ENCODE results near the gene VIL1. TPM values are rescaled to one million over a fixed set of nuclear protein-coding genes. Genes with fewer than 3 reads are reported as not detected.

VIL1 gene
- total RNA-seq, 1 experiment from 2014 or later: 0.26 TPM

DNA sequence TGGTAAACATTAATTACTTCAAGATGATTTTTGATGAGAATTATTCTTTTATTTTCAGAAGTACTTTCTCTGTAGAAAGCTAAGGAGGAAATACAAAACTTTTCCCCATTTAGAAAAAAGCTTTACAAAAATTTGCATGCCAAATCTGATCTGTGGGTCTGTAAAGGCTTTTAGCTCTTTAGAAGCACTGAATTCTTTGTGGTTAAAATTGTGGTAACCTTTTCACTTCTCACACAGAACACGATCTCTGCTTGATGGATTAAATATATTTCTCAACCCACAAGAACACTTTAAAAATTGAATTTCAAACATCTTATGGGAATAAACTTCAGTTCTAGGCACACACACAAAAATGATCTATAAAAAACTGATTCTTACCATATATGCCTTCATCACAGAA lies 63.7 kb downstream of the VIL1 start:
- POLR2A ChIA-PET (ENCODE audit: unreplicated experiment): no interaction called here
- no peaks in the 10 kb centered on the region for H4K20me1 ChIP-seq (ENCODE audit: low read length)
- H3K4me2 ChIP-seq (ENCODE audit: low read length): no peak overlapping the region
- no peak overlapping the region for H3K27ac ChIP-seq (ENCODE audit: low read length)
- ATAC-seq (no peak), DNase-seq (no peak)
- BruUV-seq (replicated peaks): no TSS peak
- no peaks in the 10 kb centered on the region for H3K79me2 ChIP-seq (ENCODE audit: low read length)
- intact Hi-C loops (cut with micrococcal nuclease): no loop called here
- no peak overlapping the region for H2AFZ ChIP-seq (ENCODE audit: low read length)
- H3K9me2 ChIP-seq (replicated peaks; ENCODE audit: low read length): no peaks in the 10 kb centered on the region
- no peak for TF ChIP-seq EZH2phosphoT487 (IDR thresholded peaks at IDR 0.05; ENCODE audit: borderline replicate concordance, low read length)
- no peak for TF ChIP-seq EZH2 (IDR thresholded peaks at IDR 0.05; ENCODE audit: low read length, unreplicated experiment)
- TF ChIP-seq, protein P1, sequence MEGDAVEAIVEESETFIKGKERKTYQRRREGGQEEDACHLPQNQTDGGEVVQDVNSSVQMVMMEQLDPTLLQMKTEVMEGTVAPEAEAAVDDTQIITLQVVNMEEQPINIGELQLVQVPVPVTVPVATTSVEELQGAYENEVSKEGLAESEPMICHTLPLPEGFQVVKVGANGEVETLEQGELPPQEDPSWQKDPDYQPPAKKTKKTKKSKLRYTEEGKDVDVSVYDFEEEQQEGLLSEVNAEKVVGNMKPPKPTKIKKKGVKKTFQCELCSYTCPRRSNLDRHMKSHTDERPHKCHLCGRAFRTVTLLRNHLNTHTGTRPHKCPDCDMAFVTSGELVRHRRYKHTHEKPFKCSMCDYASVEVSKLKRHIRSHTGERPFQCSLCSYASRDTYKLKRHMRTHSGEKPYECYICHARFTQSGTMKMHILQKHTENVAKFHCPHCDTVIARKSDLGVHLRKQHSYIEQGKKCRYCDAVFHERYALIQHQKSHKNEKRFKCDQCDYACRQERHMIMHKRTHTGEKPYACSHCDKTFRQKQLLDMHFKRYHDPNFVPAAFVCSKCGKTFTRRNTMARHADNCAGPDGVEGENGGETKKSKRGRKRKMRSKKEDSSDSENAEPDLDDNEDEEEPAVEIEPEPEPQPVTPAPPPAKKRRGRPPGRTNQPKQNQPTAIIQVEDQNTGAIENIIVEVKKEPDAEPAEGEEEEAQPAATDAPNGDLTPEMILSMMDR (conservative IDR thresholded peaks at IDR 0.05; ENCODE audit: low read depth, low read length): no peak
- H3K36me3 ChIP-seq (ENCODE audit: low read depth, low read length): peaks cover 22% of the 10 kb centered on the region; the same call in 1 of the 2 replicates
- CTCF ChIA-PET: no interaction called here
- H3K9ac ChIP-seq (ENCODE audit: low read length): no peak overlapping the region
- no peak overlapping the region for H3K4me3 ChIP-seq (ENCODE audit: low read length)
- H3K9me3 ChIP-seq (ENCODE audit: low read length): no peaks in the 10 kb centered on the region
- no peaks in the 10 kb centered on the region for H3K4me1 ChIP-seq (ENCODE audit: insufficient read depth, low read length)
- no peaks in the 10 kb centered on the region for H3F3A ChIP-seq (ENCODE audit: low read length, unreplicated experiment)
- no peaks in the 10 kb centered on the region for H3K27me3 ChIP-seq (ENCODE audit: low read length)

DNA sequence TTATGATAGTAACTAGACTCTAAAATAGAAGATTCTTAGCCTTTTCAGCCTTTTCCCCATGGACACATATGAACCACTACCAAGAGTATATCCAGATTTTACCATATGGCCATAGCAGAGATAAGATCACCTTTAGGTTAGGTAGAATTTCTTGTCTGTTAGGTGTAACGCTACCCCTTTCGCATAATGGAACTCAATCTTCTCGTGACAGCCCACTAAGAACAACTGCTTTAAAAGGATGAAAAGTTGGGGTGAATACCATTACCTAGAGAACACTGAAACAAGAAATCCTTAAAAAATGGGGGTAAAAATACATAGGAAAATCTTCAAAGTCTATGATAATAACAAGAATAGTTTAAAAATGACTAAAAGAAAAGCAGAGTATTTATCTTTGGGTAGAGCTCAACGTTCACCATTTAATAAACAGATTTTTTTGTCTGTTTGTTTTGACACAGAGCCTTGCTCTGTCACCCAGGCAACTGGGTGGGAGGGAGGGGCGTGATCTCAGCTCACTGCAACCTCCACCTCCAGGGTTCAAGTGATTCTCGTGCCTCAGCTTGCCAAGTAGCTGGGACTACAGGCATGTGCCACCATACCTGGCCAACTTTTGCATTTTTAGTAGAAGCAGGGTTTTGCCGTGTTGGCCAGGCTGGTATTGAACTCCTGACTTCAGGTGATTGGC lies 67.2 kb downstream of the VIL1 start:
- intact Hi-C loops (cut with micrococcal nuclease): no loop called here
- Histone ChIP-seq H3K36me3 (ENCODE audit: low read depth, low read length) (peaks cover 17% of the 10 kb centered on the region; the same call in 1 of the 2 replicates), H3K4me1 (ENCODE audit: insufficient read depth, low read length) (no peaks in the 10 kb centered on the region), H3K27me3 (ENCODE audit: low read length) (no peaks in the 10 kb centered on the region), H4K20me1 (ENCODE audit: low read length) (no peaks in the 10 kb centered on the region), H3K27ac (ENCODE audit: low read length) (no peak overlapping the region), H3K9ac (ENCODE audit: low read length) (no peak overlapping the region), H3K9me2 (replicated peaks; ENCODE audit: low read length) (no peaks in the 10 kb centered on the region), H3K79me2 (ENCODE audit: low read length) (no peaks in the 10 kb centered on the region), H3F3A (ENCODE audit: low read length, unreplicated experiment) (no peaks in the 10 kb centered on the region), H2AFZ (ENCODE audit: low read length) (no peak overlapping the region), H3K9me3 (ENCODE audit: low read length) (no peaks in the 10 kb centered on the region), H3K4me3 (ENCODE audit: low read length) (no peak overlapping the region), H3K4me2 (ENCODE audit: low read length) (no peak overlapping the region)
- ATAC-seq: no peak
- ChIA-PET POLR2A (ENCODE audit: unreplicated experiment) (no interaction called here), CTCF (no interaction called here)
- BruUV-seq (replicated peaks): no TSS peak
- DNase-seq: no peak
- TF ChIP-seq, protein P1 (conservative IDR thresholded peaks at IDR 0.05; ENCODE audit: low read depth, low read length): no peak
- TF ChIP-seq EZH2phosphoT487 (IDR thresholded peaks at IDR 0.05; ENCODE audit: borderline replicate concordance, low read length): no peak
- TF ChIP-seq EZH2 (IDR thresholded peaks at IDR 0.05; ENCODE audit: low read length, unreplicated experiment): no peak

DNA sequence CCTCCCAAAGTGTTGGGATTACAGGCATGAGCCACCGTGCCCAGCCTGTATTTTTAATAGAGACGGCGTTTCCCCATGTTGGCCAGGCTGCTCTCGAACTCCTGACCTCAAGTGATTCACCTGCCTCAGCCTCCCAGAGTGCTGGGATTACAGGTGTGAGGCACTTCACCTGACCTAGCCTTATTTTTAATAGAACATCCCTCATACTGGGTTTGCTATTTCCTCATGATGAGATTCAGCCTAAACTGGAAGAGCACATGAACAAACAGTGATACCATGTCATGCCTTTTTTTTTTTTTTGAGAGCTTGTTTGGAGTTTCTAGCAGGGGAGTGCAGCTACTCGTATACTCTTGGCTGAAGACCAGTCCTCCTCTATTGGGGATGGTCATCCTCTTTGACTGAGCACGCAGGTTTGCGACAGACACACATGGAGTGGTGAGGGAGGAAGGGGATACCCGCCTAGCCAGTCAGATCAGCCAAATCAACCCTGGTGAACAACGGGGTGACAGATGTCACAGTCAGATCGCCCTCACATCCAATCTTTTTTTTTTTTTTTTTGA lies 81.7 kb downstream of the VIL1 start:
- no peak overlapping the region for H3K9ac ChIP-seq (ENCODE audit: low read length)
- H3K9me3 ChIP-seq (ENCODE audit: low read length): no peaks in the 10 kb centered on the region
- DNase-seq (no peak), ATAC-seq (no peak)
- intact Hi-C loops (cut with micrococcal nuclease): no loop called here
- H3K9me2 ChIP-seq (replicated peaks; ENCODE audit: low read length): no peaks in the 10 kb centered on the region
- H4K20me1 ChIP-seq (ENCODE audit: low read length): no peaks in the 10 kb centered on the region
- TF ChIP-seq EZH2phosphoT487 (IDR thresholded peaks at IDR 0.05; ENCODE audit: borderline replicate concordance, low read length): no peak
- no peak for TF ChIP-seq EZH2 (IDR thresholded peaks at IDR 0.05; ENCODE audit: low read length, unreplicated experiment)
- TF ChIP-seq, protein P1 (conservative IDR thresholded peaks at IDR 0.05; ENCODE audit: low read depth, low read length): no peak
- H3K4me1 ChIP-seq (ENCODE audit: insufficient read depth, low read length): no peaks in the 10 kb centered on the region
- no peaks in the 10 kb centered on the region for H3K79me2 ChIP-seq (ENCODE audit: low read length)
- H3K4me2 ChIP-seq (ENCODE audit: low read length): no peak overlapping the region
- H3F3A ChIP-seq (ENCODE audit: low read length, unreplicated experiment): no peaks in the 10 kb centered on the region
- BruUV-seq (replicated peaks): no TSS peak
- CTCF ChIA-PET: no interaction called here
- peaks cover 8% of the 10 kb centered on the region; the same call in 1 of the 2 replicates for H3K36me3 ChIP-seq (ENCODE audit: low read depth, low read length)
- no peak overlapping the region for H3K27ac ChIP-seq (ENCODE audit: low read length)
- H3K4me3 ChIP-seq (ENCODE audit: low read length): no peak overlapping the region
- POLR2A ChIA-PET (ENCODE audit: unreplicated experiment): no interaction called here
- no peaks in the 10 kb centered on the region for H3K27me3 ChIP-seq (ENCODE audit: low read length)
- no peak overlapping the region for H2AFZ ChIP-seq (ENCODE audit: low read length)
